ENCODE results near the gene SORBS1. TPM values are rescaled to one million over a fixed set of nuclear protein-coding genes. Genes with fewer than 3 reads are reported as not detected.

The SORBS1 gene
- total and polyA plus RNA-seq, 9 of the 15 experiments (the other 6 are each of a cell fraction or from before 2014, with no cell fraction given) = 2.0 to 13.3 (median 6.5) TPM

- no peak for TF ChIP-seq ID3 (CRISPR knock-in tag; IDR thresholded peaks at IDR 0.05)
- no peak for TF ChIP-seq ID3 (tag; IDR thresholded peaks at IDR 0.05)
- TF ChIP-seq HNRNPH1 (optimal IDR thresholded peaks at IDR 0.05; ENCODE audit: low read depth, low read length) = no peak
Observed at GRCh38 chr10:95392681-95393164, 168.4 kb downstream of the SORBS1 start (continued).

GRCh38 chr10:95392217-95392584, 169.0 kb downstream of the SORBS1 start:
- FAIRE-seq (no peak), DNase-seq (ENCODE audit: extremely low read depth in 1 of 4, low spot score in 3 of 4) (no peak), ATAC-seq (no peak)
- 0 out of 3 replicates have a peak, but pooled peaks cover 5% of the 10 kb centered on the region for H3K36me3 ChIP-seq (ENCODE audit: control insufficient read depth, insufficient read depth, low read length)
- WGBS (ENCODE audit: insufficient coverage, low coverage, missing lambda C conversion rate) = 91% methylated on average over 3 of the region's 3 CpGs
- H2AFZ ChIP-seq (ENCODE audit: low read depth, low read length) = no peak overlapping the region
- in situ Hi-C loops (cut with MboI) (loop anchor here (25.0 kb wide), 1 partner anchor 445 kb away; no protein-coding TSS in a partner anchor), intact Hi-C loops (cut with micrococcal nuclease) (loop anchor here (5.0 kb wide), 1 partner anchor 35 kb away; no protein-coding TSS in a partner anchor)
- H3K4me3 ChIP-seq = no peak overlapping the region
- peaks cover 12 to 17% of the 10 kb centered on the region in 2 experiments for H3K4me1 ChIP-seq (replicated peaks in 1 of 2; ENCODE audit: control insufficient read depth in 2 of 2, insufficient read depth in 2 of 2, low read length in 2 of 2)
- TF ChIP-seq MIER1 (IDR thresholded peaks at IDR 0.05; ENCODE audit: low read depth) (0 out of 2 replicates have a peak, but pooled peaks have one; percentile 54), E4F1 (CRISPR knock-in tag; IDR thresholded peaks at IDR 0.05; ENCODE audit: borderline replicate concordance) (no peak)
- no peaks in the 10 kb centered on the region for H4K20me1 ChIP-seq (replicated peaks; ENCODE audit: control insufficient read depth, insufficient read depth, low read length)
- ChIA-PET CTCF (ENCODE audit: low intra/inter-chr PET ratio) (interaction anchor here (1.3 kb wide), 1 partner anchor 209 kb away, joined by 4 read pairs; no protein-coding TSS in a partner anchor), POLR2A (interaction anchor here (1.1 kb wide), 1 partner anchor 10 kb away, joined by 4 read pairs; no protein-coding TSS in a partner anchor)
- no peak overlapping the region for H3K9ac ChIP-seq (ENCODE audit: insufficient read depth in 1 of 2, low read depth in 2 of 2, low read length in 2 of 2)
- no peaks in the 10 kb centered on the region for H3K27me3 ChIP-seq (ENCODE audit: control insufficient read depth in 2 of 2, insufficient read depth in 2 of 2, low read length in 2 of 2)
- H3K4me2 ChIP-seq (ENCODE audit: insufficient read depth, low read length) = no peak overlapping the region
- no TSS peak for BruUV-seq (replicated peaks)
- H3K79me2 ChIP-seq (ENCODE audit: control insufficient read depth, insufficient read depth, low read length) = no peaks in the 10 kb centered on the region
- H3K9me3 ChIP-seq (replicated peaks; ENCODE audit: control insufficient read depth, insufficient read depth, low read depth, low read length) = no peaks in the 10 kb centered on the region
- H3K27ac ChIP-seq (ENCODE audit: extremely low read depth, low read depth, low read length) = no peak overlapping the region
- H3K9me1 ChIP-seq (ENCODE audit: control insufficient read depth, insufficient read depth, low read length) = no peaks in the 10 kb centered on the region
